Hepatocyte (in vitro differentiated cells): ENCODE results near the gene MYO3B.

Experiments
- EZH2 ChIP-seq: fragments of 200-600 bp; sonication (generic); IDR thresholded peaks from 2 replicates; pipeline ENCODE4 v1.6.1; 2016; ENCODE audit warnings: antibody characterized with exemption, mild to moderate bottlenecking, borderline replicate concordance
- EZH2phosphoT487 ChIP-seq: fragments of 200-600 bp; sonication (generic); IDR thresholded peaks from one replicate; pipeline ENCODE4 v1.6.1; 2018; ENCODE audit warnings: antibody characterized with exemption, mild to moderate bottlenecking, low read depth, moderate library complexity; ENCODE audit not compliant: unreplicated experiment, severe bottlenecking
- TF ChIP-seq, protein P1 (sequence below): fragments of 200-600 bp; sonication (generic); IDR thresholded peaks from 2 replicates; pipeline ENCODE4 v1.5.1; 2016; ENCODE audit warnings: antibody characterized with exemption, mild to moderate bottlenecking; ENCODE audit not compliant: poor library complexity

GRCh38 chr2:170420961-170421687 lies 243.2 kb downstream of the MYO3B start:
- TF ChIP-seq EZH2 = no peak
- TF ChIP-seq, protein P1, sequence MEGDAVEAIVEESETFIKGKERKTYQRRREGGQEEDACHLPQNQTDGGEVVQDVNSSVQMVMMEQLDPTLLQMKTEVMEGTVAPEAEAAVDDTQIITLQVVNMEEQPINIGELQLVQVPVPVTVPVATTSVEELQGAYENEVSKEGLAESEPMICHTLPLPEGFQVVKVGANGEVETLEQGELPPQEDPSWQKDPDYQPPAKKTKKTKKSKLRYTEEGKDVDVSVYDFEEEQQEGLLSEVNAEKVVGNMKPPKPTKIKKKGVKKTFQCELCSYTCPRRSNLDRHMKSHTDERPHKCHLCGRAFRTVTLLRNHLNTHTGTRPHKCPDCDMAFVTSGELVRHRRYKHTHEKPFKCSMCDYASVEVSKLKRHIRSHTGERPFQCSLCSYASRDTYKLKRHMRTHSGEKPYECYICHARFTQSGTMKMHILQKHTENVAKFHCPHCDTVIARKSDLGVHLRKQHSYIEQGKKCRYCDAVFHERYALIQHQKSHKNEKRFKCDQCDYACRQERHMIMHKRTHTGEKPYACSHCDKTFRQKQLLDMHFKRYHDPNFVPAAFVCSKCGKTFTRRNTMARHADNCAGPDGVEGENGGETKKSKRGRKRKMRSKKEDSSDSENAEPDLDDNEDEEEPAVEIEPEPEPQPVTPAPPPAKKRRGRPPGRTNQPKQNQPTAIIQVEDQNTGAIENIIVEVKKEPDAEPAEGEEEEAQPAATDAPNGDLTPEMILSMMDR = no peak
- TF ChIP-seq EZH2phosphoT487 = no peak
